Measurements from ENCODE around the gene KAZN.

- TF ChIP-seq CTCF (IDR thresholded peaks at IDR 0.05; ENCODE audit: poor library complexity, severe bottlenecking): no peak
- no peak for TF ChIP-seq POLR2AphosphoS5 (IDR thresholded peaks at IDR 0.05)
Observed at GRCh38 chr1:14955976-14956375, 357.5 kb downstream of the KAZN start.
